HG03097 (cell line): ENCODE data around the gene LY6G6D.

ENCODE experiments used
- ATAC-seq: cut with Tn5 transposase; IDR thresholded peaks from one replicate; pipeline ENCODE4 v1.9.1; 2021; ENCODE audit not compliant: unreplicated experiment, low FRiP score

LY6G6D gene

GRCh38 chr6:31761343-31761742, 46.2 kb downstream of the LY6G6D start:
- ATAC-seq = no peak

- no peak for ATAC-seq
These were observed 47.2 kb downstream of the LY6G6D start, which contains the start of gene SAPCD1 for GRCh38 chr6:31762356-31762755. Gene SAPCD1 (plus strand): TSS chr6:31762656. CDS start chr6:31763055, 399 bp downstream.

- no peak for ATAC-seq
These were observed 47.9 kb downstream of the LY6G6D start for GRCh38 chr6:31762878-31763618.

DNA sequence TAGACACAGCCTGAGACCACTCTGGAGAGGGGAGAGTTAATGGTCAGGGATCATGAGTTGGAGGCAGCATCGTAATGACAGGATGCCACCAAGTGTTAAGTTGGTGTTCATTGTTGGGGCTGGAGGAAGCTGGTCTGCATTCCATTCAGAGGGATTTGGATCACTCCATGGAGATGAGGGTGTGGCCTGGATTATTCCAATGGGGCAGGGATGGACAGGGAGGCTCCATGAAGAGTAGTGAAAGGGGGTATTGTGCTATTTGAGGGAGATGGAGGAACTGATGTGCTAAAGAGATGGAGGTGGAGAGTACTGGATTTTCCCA, 48.4 kb downstream of the LY6G6D start:
- ATAC-seq = no peak

- no peak for ATAC-seq
These were observed 49.0 kb downstream of the LY6G6D start for GRCh38 chr6:31764198-31764597.

DNA sequence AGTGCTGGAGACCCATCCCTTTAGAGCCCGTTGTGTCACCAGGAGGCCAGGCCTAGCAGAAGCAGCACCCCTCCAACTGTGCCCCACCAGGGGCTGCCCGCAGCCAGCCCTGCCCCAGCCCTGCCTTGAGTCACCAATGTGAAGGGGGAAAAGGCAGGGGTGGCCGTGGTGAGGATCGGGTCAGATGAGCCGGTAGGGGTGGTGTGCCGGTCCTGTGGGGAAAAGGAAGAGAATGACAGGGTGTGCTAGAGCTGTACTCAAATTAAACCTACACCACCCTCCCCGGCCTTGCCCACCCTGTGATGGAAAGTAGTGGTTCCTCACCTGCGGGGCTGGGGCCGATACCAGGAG, 50.4 kb downstream of the LY6G6D start:
- ATAC-seq = no peak

- no peak for ATAC-seq
These were observed 51.0 kb downstream of the LY6G6D start for GRCh38 chr6:31765910-31766794.

DNA sequence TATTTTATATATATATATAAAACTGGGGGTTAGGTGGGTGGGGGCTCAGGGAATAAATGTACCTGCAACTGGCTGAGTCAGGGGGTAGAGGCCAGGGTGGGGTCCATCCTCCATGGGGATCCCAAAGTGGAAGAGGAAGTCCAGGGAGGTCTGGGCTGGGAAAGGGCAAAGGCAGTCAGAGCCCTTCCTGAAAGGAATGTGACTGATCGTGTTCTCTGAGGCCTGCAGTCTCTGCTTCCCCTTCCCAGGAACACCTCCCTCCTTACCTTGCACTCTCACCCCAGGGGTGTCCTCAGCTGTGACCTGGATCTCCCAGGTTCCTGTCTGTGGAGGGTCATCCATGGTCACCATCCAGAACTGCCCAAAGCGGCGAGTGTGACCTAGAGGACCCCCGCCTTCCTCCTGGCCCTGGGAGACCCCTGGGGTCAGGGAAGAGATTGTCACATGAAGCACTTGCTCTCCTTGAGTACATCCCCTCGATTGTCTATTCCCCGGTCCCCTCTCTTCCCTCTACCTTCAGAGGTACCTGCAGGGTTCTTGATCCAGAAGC, 52.0 kb downstream of the LY6G6D start:
- no peak for ATAC-seq
